GM23248 (cell line): ENCODE results near the gene ADSS2. TPM values are rescaled to one million over a fixed set of nuclear protein-coding genes. Genes with fewer than 3 reads are reported as not detected.
A peak's percentile ranks its signal among the peaks of the same experiment; 100 is the strongest.

Source experiments
- DNase-seq: peaks from one replicate; pipeline ENCODE4 v3.0.0-alpha.2; 2015
- H2AFZ ChIP-seq: fragments of 200-600 bp; sonication (generic); 2 replicates; pipeline ENCODE4 v1.6.1; 2016; ENCODE audit warnings: antibody characterized with exemption
- H3F3A ChIP-seq: fragments of 200-600 bp; sonication (generic); 2 replicates; pipeline ENCODE4 v1.6.1; 2016; ENCODE audit warnings: mild to moderate bottlenecking, antibody characterized with exemption, mixed run types; ENCODE audit not compliant: insufficient read depth
- H3K27ac ChIP-seq: fragments of 200-600 bp; sonication (generic); 2 replicates; pipeline ENCODE4 v1.5.1; 2016; ENCODE audit warnings: mild to moderate bottlenecking
- H3K27me3 ChIP-seq: fragments of 200-600 bp; sonication (generic); replicated peaks from 2 replicates; pipeline ENCODE4 v1.6.1; 2016; ENCODE audit warnings: mild to moderate bottlenecking; ENCODE audit not compliant: insufficient read depth
- H3K36me3 ChIP-seq: fragments of 200-600 bp; sonication (generic); 2 replicates; pipeline ENCODE4 v1.6.1; 2016; ENCODE audit warnings: low read depth, mild to moderate bottlenecking
- H3K4me1 ChIP-seq: fragments of 200-600 bp; sonication (generic); 2 replicates; pipeline ENCODE4 v1.6.1; 2016; ENCODE audit warnings: mild to moderate bottlenecking; ENCODE audit not compliant: insufficient read depth
- H3K4me2 ChIP-seq: fragments of 200-600 bp; sonication (generic); one replicate; pipeline ENCODE4 v1.6.1; 2016; ENCODE audit warnings: mild to moderate bottlenecking; ENCODE audit not compliant: unreplicated experiment
- H3K4me3 ChIP-seq: fragments of 200-600 bp; sonication (generic); 2 replicates; pipeline ENCODE4 v1.5.1; 2016; ENCODE audit warnings: mild to moderate bottlenecking
- H3K79me2 ChIP-seq: fragments of 200-600 bp; sonication (generic); 2 replicates; pipeline ENCODE4 v1.6.1; 2016; ENCODE audit warnings: mild to moderate bottlenecking; ENCODE audit not compliant: insufficient read depth
- H3K9ac ChIP-seq: fragments of 200-600 bp; sonication (generic); 2 replicates; pipeline ENCODE4 v1.6.1; 2016; ENCODE audit warnings: mild to moderate bottlenecking
- H3K9me2 ChIP-seq: fragments of 200-600 bp; sonication (generic); 2 replicates; pipeline ENCODE4 v1.6.1; 2016; ENCODE audit warnings: mixed run types, mild to moderate bottlenecking, moderate library complexity; ENCODE audit not compliant: insufficient read depth
- H3K9me3 ChIP-seq: fragments of 200-600 bp; sonication (generic); one replicate; pipeline ENCODE4 v1.6.1; 2017; ENCODE audit warnings: low read depth
- H4K20me1 ChIP-seq: fragments of 200-600 bp; sonication (generic); 2 replicates; pipeline ENCODE4 v1.6.0; 2016; ENCODE audit not compliant: insufficient read depth
- EZH2 ChIP-seq: fragments of 200-600 bp; sonication (generic); IDR thresholded peaks from 2 replicates; pipeline ENCODE4 v1.6.1; 2018; ENCODE audit warnings: antibody characterized with exemption, mild to moderate bottlenecking; ENCODE audit not compliant: insufficient read depth, poor library complexity, severe bottlenecking
- EZH2phosphoT487 ChIP-seq: fragments of 200-600 bp; sonication (generic); IDR thresholded peaks from 2 replicates; pipeline ENCODE4 v1.6.1; 2018; ENCODE audit warnings: antibody characterized with exemption, moderate library complexity, mild to moderate bottlenecking, low read depth; ENCODE audit not compliant: insufficient read depth
- WGBS, 2 experiments: methylation state at CpG; one replicate each; pipeline ENCODE4 v1.1.6; 2015 to 2017; ENCODE audit warnings: low lambda C conversion rate in 2 of 2, low coverage in 1 of 2; ENCODE audit errors: missing lambda C conversion rate in 2 of 2; 5-methylcytosine and 5-hydroxymethylcytosine counted together
- in situ Hi-C: fragments of 300-500 bp; cut with MboI; formaldehyde crosslinking; loops from 2 replicates; pipeline ENCODE4 v1.15.0; 2020
- polyA plus RNA-seq: library from polyadenylated mRNA; unstranded; fragments of >200 nt; fragmentation: Nextera tagmentation; extraction: Ambion mirVana; gene quantifications from 2 replicates; pipeline ENCODE4 v1.2.1, GENCODE V29; 2016
- total RNA-seq: library from RNA; depleted of rRNA; stranded (reverse); fragments of >200 nt; shearing (Covaris generic); gene quantifications from 2 replicates; pipeline ENCODE4 v1.2.3, GENCODE V29; 2014

The ADSS2 gene
- total and polyA plus RNA-seq, 2 experiments from 2014 or later = 38.8 to 55.0 TPM

DNA sequence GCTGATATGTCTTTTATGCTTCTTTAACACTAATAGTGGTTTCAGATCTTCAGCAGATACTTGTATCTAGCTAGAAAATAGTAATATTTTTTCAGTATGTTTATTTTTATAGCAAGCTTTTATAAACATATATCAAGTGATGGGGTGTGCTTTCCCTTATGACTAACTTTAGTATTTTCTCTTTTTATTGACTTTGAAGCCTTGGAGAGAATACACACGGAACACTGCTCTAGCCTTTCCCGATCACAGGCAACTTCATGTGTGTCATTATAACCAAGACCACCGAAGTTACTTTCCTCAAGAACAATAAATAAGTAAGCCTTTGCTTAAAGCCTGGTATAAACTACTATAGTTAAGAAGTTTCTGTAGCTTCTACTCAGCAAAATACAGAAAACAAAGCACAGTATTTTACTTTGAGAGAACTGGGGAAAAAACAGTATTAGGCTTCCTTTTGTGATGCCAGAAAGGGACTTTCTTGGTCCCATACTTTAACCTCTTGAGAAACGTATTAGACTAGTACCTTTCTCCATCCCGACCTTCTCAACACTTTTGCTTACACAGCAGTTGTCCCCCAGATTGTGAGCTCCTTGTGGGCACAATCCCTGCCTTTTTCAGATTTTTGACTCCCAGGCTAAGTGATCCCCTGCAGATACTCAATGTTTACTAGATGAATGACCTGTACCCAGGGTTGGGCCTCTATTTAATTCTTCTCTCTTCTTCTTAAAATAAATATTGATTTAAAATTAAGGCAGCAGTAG is 3.3 kb downstream of the ADSS2 start:
- peaks cover 73% of the 10 kb centered on the region for H3K79me2 ChIP-seq
- no peak overlapping the region for H3K9ac ChIP-seq
- H3K9me3 ChIP-seq = no peaks in the 10 kb centered on the region
- no peak overlapping the region for H2AFZ ChIP-seq
- TF ChIP-seq EZH2 (no peak), EZH2phosphoT487 (no peak)
- no peak overlapping the region for H3K27ac ChIP-seq
- H3F3A ChIP-seq = peaks cover 38% of the 10 kb centered on the region
- peak overlapping the region; percentile 8 for H3K4me2 ChIP-seq
- peaks cover 50% of the 10 kb centered on the region for H3K4me1 ChIP-seq
- H3K36me3 ChIP-seq = no peaks in the 10 kb centered on the region
- H4K20me1 ChIP-seq = 0 out of 2 replicates have a peak, but pooled peaks cover 4% of the 10 kb centered on the region
- in situ Hi-C loops = no loop called here
- whole genome bisulfite sequencing, 2 experiments = 95 to 98% methylated on average over 5 of the region's 5 CpGs
- H3K27me3 ChIP-seq = no peaks in the 10 kb centered on the region
- no peak overlapping the region for H3K4me3 ChIP-seq
- no peak for DNase-seq
- no peaks in the 10 kb centered on the region for H3K9me2 ChIP-seq

DNA sequence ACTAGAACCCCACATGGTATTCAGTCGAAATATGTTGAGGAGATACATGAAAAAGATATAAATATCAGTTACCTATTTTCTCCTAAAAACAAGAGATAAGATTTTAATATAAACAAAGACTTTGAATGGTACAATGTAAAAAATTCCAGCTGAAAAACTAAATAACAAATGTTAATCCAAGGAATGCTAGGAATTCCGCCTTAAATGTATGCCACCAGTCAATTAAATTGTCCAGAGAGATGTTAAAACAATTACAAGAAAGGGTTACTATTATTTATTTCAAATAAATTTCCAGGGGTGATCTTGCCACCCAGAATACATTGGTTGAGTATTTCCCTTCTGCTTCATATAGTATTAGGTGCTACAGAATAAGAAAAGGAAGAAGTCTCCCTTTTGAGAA is 4.2 kb downstream of the ADSS2 start:
- H4K20me1 ChIP-seq = 0 out of 2 replicates have a peak, but pooled peaks cover 4% of the 10 kb centered on the region
- no peak overlapping the region for H3K9ac ChIP-seq
- H3K27ac ChIP-seq = no peak overlapping the region
- H2AFZ ChIP-seq = no peak overlapping the region
- 97 to 98% methylated on average over 2 of the region's 2 CpGs for WGBS, 2 experiments
- H3K9me2 ChIP-seq = no peaks in the 10 kb centered on the region
- no peak for DNase-seq
- peaks cover 49% of the 10 kb centered on the region for H3K4me1 ChIP-seq
- TF ChIP-seq EZH2phosphoT487 = no peak
- no peak for TF ChIP-seq EZH2
- H3K36me3 ChIP-seq = no peaks in the 10 kb centered on the region
- no peak overlapping the region for H3K4me2 ChIP-seq
- in situ Hi-C loops = no loop called here
- no peaks in the 10 kb centered on the region for H3K27me3 ChIP-seq
- peaks cover 38% of the 10 kb centered on the region for H3F3A ChIP-seq
- H3K4me3 ChIP-seq = no peak overlapping the region
- H3K9me3 ChIP-seq = no peaks in the 10 kb centered on the region
- peaks cover 82% of the 10 kb centered on the region for H3K79me2 ChIP-seq

DNA sequence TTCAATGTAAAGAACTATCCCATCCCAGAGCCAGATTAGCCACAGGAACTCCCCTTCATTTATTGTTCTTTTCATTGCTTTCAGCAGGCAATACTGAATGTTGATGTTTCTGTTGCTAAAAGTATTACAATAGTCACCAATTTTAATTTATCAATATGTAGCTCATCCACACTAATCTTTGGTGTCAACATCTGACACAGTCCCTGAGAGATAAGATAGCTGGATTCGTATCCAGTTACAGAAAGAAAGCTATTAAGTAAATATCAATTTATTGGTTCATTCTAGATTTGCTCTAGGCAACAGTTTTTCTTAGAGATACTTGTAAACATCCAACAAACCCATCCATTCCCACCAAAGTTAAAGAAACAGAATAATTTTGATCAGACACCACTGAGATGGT is 4.7 kb downstream of the ADSS2 start:
- Histone ChIP-seq H3K4me2 (no peak overlapping the region), H3K27ac (no peak overlapping the region)
- 96 to 97% methylated on average over 1 of the region's 1 CpG for whole genome bisulfite sequencing, 2 experiments

GRCh38 chr1:244445320-244446181 is 6.2 kb downstream of the ADSS2 start:
- H3K27ac ChIP-seq = peak overlapping the region; percentile 37
- no peak for TF ChIP-seq EZH2phosphoT487
- no peak for TF ChIP-seq EZH2
- no peaks in the 10 kb centered on the region for H3K36me3 ChIP-seq
- H3K27me3 ChIP-seq = no peaks in the 10 kb centered on the region
- peaks cover 33% of the 10 kb centered on the region for H3F3A ChIP-seq
- no peak overlapping the region for H3K4me3 ChIP-seq
- H3K4me1 ChIP-seq = peaks cover 46% of the 10 kb centered on the region
- 48 to 49% methylated on average over 2 of the region's 2 CpGs for WGBS, 2 experiments
- no peaks in the 10 kb centered on the region for H3K9me2 ChIP-seq
- 0 out of 2 replicates have a peak, but pooled peaks cover 4% of the 10 kb centered on the region for H4K20me1 ChIP-seq
- H3K9ac ChIP-seq = peak overlapping the region; percentile 31; the same call in 1 of the 2 replicates
- 0 out of 2 replicates have a peak overlapping the region, but pooled peaks have one; percentile 16 for H2AFZ ChIP-seq
- peaks cover 98% of the 10 kb centered on the region for H3K79me2 ChIP-seq
- peak; percentile 34 for DNase-seq
- peak overlapping the region; percentile 60 for H3K4me2 ChIP-seq
- in situ Hi-C loops = no loop called here
- no peaks in the 10 kb centered on the region for H3K9me3 ChIP-seq

More for the DNA sequence above, 4.7 kb downstream of the ADSS2 start:
- Histone ChIP-seq H3K79me2 (peaks cover 87% of the 10 kb centered on the region), H3K36me3 (no peaks in the 10 kb centered on the region), H4K20me1 (0 out of 2 replicates have a peak, but pooled peaks cover 4% of the 10 kb centered on the region), H3K27me3 (no peaks in the 10 kb centered on the region), H2AFZ (no peak overlapping the region), H3K9me3 (no peaks in the 10 kb centered on the region), H3K4me1 (peaks cover 46% of the 10 kb centered on the region), H3K9me2 (no peaks in the 10 kb centered on the region), H3K4me3 (no peak overlapping the region), H3K9ac (no peak overlapping the region), H3F3A (peaks cover 38% of the 10 kb centered on the region)
- no peak for DNase-seq
- in situ Hi-C loops = no loop called here
- no peak for TF ChIP-seq EZH2phosphoT487
- no peak for TF ChIP-seq EZH2
